ENCODE data around the gene TTC6.

The TTC6 gene

GRCh38 chr14:37598747-37599506, 3.5 kb downstream of the TTC6 start:
- Histone ChIP-seq H3K9me3 (ENCODE audit: control insufficient read depth in 2 of 2, low read length in 2 of 2) (peaks cover 0 to 5% of the 10 kb centered on the region in 2 donors), H3K4me3 (ENCODE audit: low read length in 2 of 2) (peak overlapping the region in 1 of 2 donors; percentile 3), H3K9ac (ENCODE audit: low read length in 2 of 2) (no peak overlapping the region), H3K27ac (ENCODE audit: low read length) (no peak overlapping the region), H3K4me1 (ENCODE audit: control insufficient read depth, insufficient read depth, low read length) (peaks cover 20% of the 10 kb centered on the region), H3K36me3 (ENCODE audit: control insufficient read depth in 2 of 2, insufficient read depth in 2 of 2, low read length in 2 of 2) (no peaks in the 10 kb centered on the region), H3K27me3 (ENCODE audit: control insufficient read depth in 1 of 2, insufficient read depth in 2 of 2, low read length in 2 of 2) (peaks cover 84 to 91% of the 10 kb centered on the region in 2 donors)

- H3K36me3 ChIP-seq (ENCODE audit: control insufficient read depth in 2 of 2, insufficient read depth in 2 of 2, low read length in 2 of 2) = no peaks in the 10 kb centered on the region
Measured at GRCh38 chr14:37599507-37600368, 4.3 kb downstream of the TTC6 start.

GRCh38 chr14:37600880-37601741, 5.7 kb downstream of the TTC6 start:
- Histone ChIP-seq H3K27ac (ENCODE audit: low read length) (no peak overlapping the region), H3K4me1 (ENCODE audit: control insufficient read depth, insufficient read depth, low read length) (peaks cover 8% of the 10 kb centered on the region), H3K4me3 (ENCODE audit: low read length in 2 of 2) (no peak overlapping the region), H3K36me3 (ENCODE audit: control insufficient read depth in 2 of 2, insufficient read depth in 2 of 2, low read length in 2 of 2) (no peaks in the 10 kb centered on the region), H3K9me3 (ENCODE audit: control insufficient read depth in 2 of 2, low read length in 2 of 2) (peaks cover 0 to 5% of the 10 kb centered on the region in 2 donors), H3K27me3 (ENCODE audit: control insufficient read depth in 1 of 2, insufficient read depth in 2 of 2, low read length in 2 of 2) (peaks cover 84 to 86% of the 10 kb centered on the region in 2 donors), H3K9ac (ENCODE audit: low read length in 2 of 2) (no peak overlapping the region)

More at GRCh38 chr14:37599507-37600368, 4.3 kb downstream of the TTC6 start:
- Histone ChIP-seq H3K9ac (ENCODE audit: low read length in 2 of 2) (no peak overlapping the region), H3K27ac (ENCODE audit: low read length) (no peak overlapping the region), H3K27me3 (ENCODE audit: control insufficient read depth in 1 of 2, insufficient read depth in 2 of 2, low read length in 2 of 2) (peaks cover 84 to 92% of the 10 kb centered on the region in 2 donors), H3K4me1 (ENCODE audit: control insufficient read depth, insufficient read depth, low read length) (peaks cover 14% of the 10 kb centered on the region), H3K4me3 (ENCODE audit: low read length in 2 of 2) (peak overlapping the region in 1 of 2 donors; percentile 35), H3K9me3 (ENCODE audit: control insufficient read depth in 2 of 2, low read length in 2 of 2) (peaks cover 0 to 5% of the 10 kb centered on the region in 2 donors)

DNA sequence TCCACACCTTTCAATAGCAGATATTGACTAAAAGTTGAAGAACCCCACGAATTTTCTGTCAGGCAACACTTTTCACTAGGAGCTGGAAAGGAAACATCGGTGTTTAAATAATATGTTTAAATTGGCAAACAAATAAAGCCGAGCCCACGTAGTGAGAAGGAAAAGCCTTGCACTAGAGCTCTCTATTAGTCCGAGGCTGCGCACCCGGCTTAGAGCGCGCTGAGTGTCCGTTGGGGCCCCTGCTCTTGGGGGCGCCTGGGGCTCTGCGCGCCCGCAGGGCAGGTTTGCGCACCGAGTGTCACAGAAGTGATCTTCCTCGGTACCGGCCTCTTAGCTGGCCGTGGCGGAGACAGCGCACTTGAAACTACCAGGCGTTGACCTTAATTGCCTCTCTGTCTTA, 6.4 kb downstream of the TTC6 start:
- no peak overlapping the region for H3K9ac ChIP-seq (ENCODE audit: low read length in 2 of 2)
- no peak overlapping the region for H3K4me3 ChIP-seq (ENCODE audit: low read length in 2 of 2)
- H3K9me3 ChIP-seq (ENCODE audit: control insufficient read depth in 2 of 2, low read length in 2 of 2) = peaks cover 0 to 5% of the 10 kb centered on the region in 2 donors
- H3K27me3 ChIP-seq (ENCODE audit: control insufficient read depth in 1 of 2, insufficient read depth in 2 of 2, low read length in 2 of 2) = peaks cover 77 to 78% of the 10 kb centered on the region in 2 donors
- no peaks in the 10 kb centered on the region for H3K36me3 ChIP-seq (ENCODE audit: control insufficient read depth in 2 of 2, insufficient read depth in 2 of 2, low read length in 2 of 2)
- no peak overlapping the region for H3K27ac ChIP-seq (ENCODE audit: low read length)
- peaks cover 8% of the 10 kb centered on the region for H3K4me1 ChIP-seq (ENCODE audit: control insufficient read depth, insufficient read depth, low read length)

- Histone ChIP-seq H3K9me3 (ENCODE audit: control insufficient read depth in 2 of 2, low read length in 2 of 2) (peaks cover 0 to 5% of the 10 kb centered on the region in 2 donors), H3K4me3 (ENCODE audit: low read length in 2 of 2) (no peak overlapping the region), H3K27ac (ENCODE audit: low read length) (no peak overlapping the region), H3K27me3 (ENCODE audit: control insufficient read depth in 1 of 2, insufficient read depth in 2 of 2, low read length in 2 of 2) (peaks cover 68% of the 10 kb centered on the region in 2 donors), H3K9ac (ENCODE audit: low read length in 2 of 2) (no peak overlapping the region), H3K4me1 (ENCODE audit: control insufficient read depth, insufficient read depth, low read length) (peaks cover 6% of the 10 kb centered on the region), H3K36me3 (ENCODE audit: control insufficient read depth in 2 of 2, insufficient read depth in 2 of 2, low read length in 2 of 2) (no peaks in the 10 kb centered on the region)
Measured at GRCh38 chr14:37602605-37603453, 7.4 kb downstream of the TTC6 start.

DNA sequence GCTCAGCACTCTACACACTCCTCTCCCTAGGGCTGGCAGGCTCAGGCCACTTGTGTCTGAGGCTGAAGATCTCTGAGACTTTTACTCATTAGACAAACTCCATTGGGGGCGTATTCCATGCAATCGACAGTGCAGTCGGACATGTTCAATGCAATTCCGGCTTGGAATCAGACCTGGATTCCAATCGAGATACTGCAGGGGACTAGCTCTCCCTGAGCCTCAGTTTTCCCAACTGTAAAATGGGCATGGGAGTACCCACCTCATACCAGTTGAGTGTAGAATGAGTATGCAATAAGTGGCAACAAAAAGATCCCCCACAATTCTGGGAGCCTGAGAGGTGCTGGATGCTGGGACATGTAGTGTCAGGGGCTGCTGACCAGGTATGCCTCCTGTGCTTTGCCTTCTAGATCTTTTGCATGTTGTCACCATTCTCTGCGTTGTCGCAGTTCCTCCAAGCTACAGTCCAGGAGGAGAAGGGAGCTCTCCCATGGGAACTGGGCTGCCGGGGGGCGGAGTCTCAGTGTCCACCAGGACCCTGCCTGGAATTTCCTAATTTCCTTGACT, 8.3 kb downstream of the TTC6 start:
- no peak overlapping the region for H3K9ac ChIP-seq (ENCODE audit: low read length in 2 of 2)
- peaks cover 0 to 5% of the 10 kb centered on the region in 2 donors for H3K9me3 ChIP-seq (ENCODE audit: control insufficient read depth in 2 of 2, low read length in 2 of 2)
- no peak overlapping the region for H3K4me3 ChIP-seq (ENCODE audit: low read length in 2 of 2)
- H3K27ac ChIP-seq (ENCODE audit: low read length) = no peak overlapping the region
- H3K27me3 ChIP-seq (ENCODE audit: control insufficient read depth in 1 of 2, insufficient read depth in 2 of 2, low read length in 2 of 2) = peaks cover 59% of the 10 kb centered on the region in 2 donors
- H3K4me1 ChIP-seq (ENCODE audit: control insufficient read depth, insufficient read depth, low read length) = peaks cover 6% of the 10 kb centered on the region
- H3K36me3 ChIP-seq (ENCODE audit: control insufficient read depth in 2 of 2, insufficient read depth in 2 of 2, low read length in 2 of 2) = no peaks in the 10 kb centered on the region

GRCh38 chr14:37606678-37607077, 11.2 kb downstream of the TTC6 start:
- peaks cover 36 to 52% of the 10 kb centered on the region in 2 donors for H3K27me3 ChIP-seq (ENCODE audit: control insufficient read depth in 1 of 2, insufficient read depth in 2 of 2, low read length in 2 of 2)
- no peak overlapping the region for H3K9ac ChIP-seq (ENCODE audit: low read length in 2 of 2)
- no peak overlapping the region for H3K27ac ChIP-seq (ENCODE audit: low read length)
- no peak overlapping the region for H3K4me3 ChIP-seq (ENCODE audit: low read length in 2 of 2)
- no peaks in the 10 kb centered on the region for H3K4me1 ChIP-seq (ENCODE audit: control insufficient read depth, insufficient read depth, low read length)
- no peaks in the 10 kb centered on the region for H3K36me3 ChIP-seq (ENCODE audit: control insufficient read depth in 2 of 2, insufficient read depth in 2 of 2, low read length in 2 of 2)
- no peaks in the 10 kb centered on the region for H3K9me3 ChIP-seq (ENCODE audit: control insufficient read depth in 2 of 2, low read length in 2 of 2)

GRCh38 chr14:37608649-37609048, 13.2 kb downstream of the TTC6 start:
- Histone ChIP-seq H3K4me1 (ENCODE audit: control insufficient read depth, insufficient read depth, low read length) (no peaks in the 10 kb centered on the region), H3K4me3 (ENCODE audit: low read length in 2 of 2) (no peak overlapping the region), H3K27me3 (ENCODE audit: control insufficient read depth in 1 of 2, insufficient read depth in 2 of 2, low read length in 2 of 2) (peaks cover 20 to 43% of the 10 kb centered on the region in 2 donors), H3K27ac (ENCODE audit: low read length) (no peak overlapping the region), H3K36me3 (ENCODE audit: control insufficient read depth in 2 of 2, insufficient read depth in 2 of 2, low read length in 2 of 2) (no peaks in the 10 kb centered on the region), H3K9ac (ENCODE audit: low read length in 2 of 2) (no peak overlapping the region), H3K9me3 (ENCODE audit: control insufficient read depth in 2 of 2, low read length in 2 of 2) (no peaks in the 10 kb centered on the region)

GRCh38 chr14:37610945-37611523, 15.6 kb downstream of the TTC6 start:
- no peak overlapping the region for H3K4me3 ChIP-seq (ENCODE audit: low read length in 2 of 2)
- peaks cover 3 to 11% of the 10 kb centered on the region in 2 donors for H3K9me3 ChIP-seq (ENCODE audit: control insufficient read depth in 2 of 2, low read length in 2 of 2)
- no peaks in the 10 kb centered on the region for H3K4me1 ChIP-seq (ENCODE audit: control insufficient read depth, insufficient read depth, low read length)
- no peak overlapping the region for H3K27ac ChIP-seq (ENCODE audit: low read length)
- no peaks in the 10 kb centered on the region for H3K36me3 ChIP-seq (ENCODE audit: control insufficient read depth in 2 of 2, insufficient read depth in 2 of 2, low read length in 2 of 2)
- H3K9ac ChIP-seq (ENCODE audit: low read length in 2 of 2) = no peak overlapping the region
- peaks cover 9 to 33% of the 10 kb centered on the region in 2 donors for H3K27me3 ChIP-seq (ENCODE audit: control insufficient read depth in 1 of 2, insufficient read depth in 2 of 2, low read length in 2 of 2)
